ENCODE data around the gene SOS2. TPM values are rescaled to one million over a fixed set of nuclear protein-coding genes. Genes with fewer than 3 reads are reported as not detected.

The SOS2 gene
- total RNA-seq, 1 donor: 22.3 TPM

GRCh38 chr14:50139192-50139591 lies 92.2 kb downstream of the SOS2 start:
- DNase-seq (ENCODE audit: low read depth): no peak
- H3K4me3 ChIP-seq (ENCODE audit: low read depth, low read length): no peak overlapping the region
- TF ChIP-seq CTCF (IDR thresholded peaks at IDR 0.05; ENCODE audit: insufficient read depth, low read length): no peak

- no peak for TF ChIP-seq CTCF (IDR thresholded peaks at IDR 0.05; ENCODE audit: insufficient read depth, low read length)
Measured at GRCh38 chr14:50127802-50128201, 103.6 kb downstream of the SOS2 start.

GRCh38 chr14:50123062-50123461 lies 108.3 kb downstream of the SOS2 start:
- DNase-seq (ENCODE audit: low read depth): no peak
- TF ChIP-seq CTCF (IDR thresholded peaks at IDR 0.05; ENCODE audit: insufficient read depth, low read length): no peak
- no peak overlapping the region for H3K4me3 ChIP-seq (ENCODE audit: low read depth, low read length)

More at GRCh38 chr14:50127802-50128201, 103.6 kb downstream of the SOS2 start:
- no peak overlapping the region for H3K4me3 ChIP-seq (ENCODE audit: low read depth, low read length)
- DNase-seq (ENCODE audit: low read depth): no peak

- DNase-seq (ENCODE audit: low read depth): no peak
- H3K4me3 ChIP-seq (ENCODE audit: low read depth, low read length): no peak overlapping the region
- no peak for TF ChIP-seq CTCF (IDR thresholded peaks at IDR 0.05; ENCODE audit: insufficient read depth, low read length)
Measured at GRCh38 chr14:50122291-50122690, 109.1 kb downstream of the SOS2 start.

- DNase-seq (ENCODE audit: low read depth): no peak
- no peak for TF ChIP-seq CTCF (IDR thresholded peaks at IDR 0.05; ENCODE audit: insufficient read depth, low read length)
- no peak overlapping the region for H3K4me3 ChIP-seq (ENCODE audit: low read depth, low read length)
Measured at GRCh38 chr14:50121486-50121885, 109.9 kb downstream of the SOS2 start.

- TF ChIP-seq CTCF (IDR thresholded peaks at IDR 0.05; ENCODE audit: insufficient read depth, low read length): no peak
- no peak for DNase-seq (ENCODE audit: low read depth)
- H3K4me3 ChIP-seq (ENCODE audit: low read depth, low read length): no peak overlapping the region
Measured at GRCh38 chr14:50117456-50117855, 113.9 kb downstream of the SOS2 start.

- no peak for DNase-seq (ENCODE audit: low read depth)
- H3K4me3 ChIP-seq (ENCODE audit: low read depth, low read length): peak overlapping the region; percentile 48
- no peak for TF ChIP-seq CTCF (IDR thresholded peaks at IDR 0.05; ENCODE audit: insufficient read depth, low read length)
Measured at GRCh38 chr14:50116966-50117365, 114.4 kb downstream of the SOS2 start.

Measured in fibroblast of the aortic adventitia (primary cell).